Neural cell (in vitro differentiated cells): ENCODE data around the gene MED29. TPM values are rescaled to one million over a fixed set of nuclear protein-coding genes. Genes with fewer than 3 reads are reported as not detected.

Experiments used
- H2AFZ ChIP-seq: fragments of 200-600, 300-800 bp; sonication (generic), shearing (Covaris generic); 2 replicates; pipeline ENCODE4 v1.6.0; 2014; ENCODE audit warnings: low read depth, mild to moderate bottlenecking, antibody characterized with exemption, low read length, moderate library complexity
- H3F3A ChIP-seq: fragments of 200-600 bp; shearing (Covaris generic); 2 replicates; pipeline ENCODE4 v1.6.1; 2016; ENCODE audit warnings: mild to moderate bottlenecking, moderate library complexity, mixed read lengths, antibody characterized with exemption, low read length; ENCODE audit not compliant: insufficient read depth, poor library complexity, severe bottlenecking
- H3K27ac ChIP-seq: fragments of 200-600, 300-800 bp; sonication (generic), shearing (Covaris generic); 2 replicates; pipeline ENCODE4 v1.5.1; 2014; ENCODE audit warnings: mild to moderate bottlenecking, low read length, moderate library complexity
- H3K27me3 ChIP-seq: fragments of 300-800, 200-600 bp; sonication (generic), shearing (Covaris generic); 2 replicates; pipeline ENCODE4 v1.6.0; 2014; ENCODE audit warnings: mild to moderate bottlenecking, low read depth, low read length, moderate library complexity; ENCODE audit not compliant: insufficient read depth
- H3K36me3 ChIP-seq: fragments of 300-800, 200-600 bp; sonication (generic), shearing (Covaris generic); 2 replicates; pipeline ENCODE4 v1.5.1; 2014; ENCODE audit warnings: mild to moderate bottlenecking, antibody characterized with exemption, low read length, moderate library complexity; ENCODE audit not compliant: insufficient read depth
- H3K4me2 ChIP-seq: fragments of 300-800, 200-600 bp; sonication (generic), shearing (Covaris generic); 2 replicates; pipeline ENCODE4 v1.6.0; 2014; ENCODE audit warnings: mild to moderate bottlenecking, low read length
- H3K4me3 ChIP-seq: fragments of 300-800, 200-600 bp; sonication (generic), shearing (Covaris generic); 2 replicates; pipeline ENCODE4 v1.5.1; 2014; ENCODE audit warnings: mild to moderate bottlenecking, low read length, moderate library complexity
- H3K79me2 ChIP-seq: fragments of 200-600 bp; shearing (Covaris generic); replicated peaks from 2 replicates; pipeline ENCODE4 v1.6.0; 2014; ENCODE audit warnings: mild to moderate bottlenecking, low read length, moderate library complexity; ENCODE audit not compliant: insufficient read depth
- H3K9ac ChIP-seq: fragments of 300-800, 200-600 bp; sonication (generic), shearing (Covaris generic); 2 replicates; pipeline ENCODE4 v1.6.1; 2016; ENCODE audit warnings: mild to moderate bottlenecking, low read length, mixed read lengths
- H3K9me2 ChIP-seq: fragments of 200-600 bp; shearing (Covaris generic); 2 replicates; pipeline ENCODE4 v1.6.1; 2016; ENCODE audit warnings: mild to moderate bottlenecking, low read length, mixed read lengths; ENCODE audit not compliant: insufficient read depth
- H3K9me3 ChIP-seq: fragments of 200-600, 300-800 bp; sonication (generic), shearing (Covaris generic); 2 replicates; pipeline ENCODE4 v1.6.1; 2016; ENCODE audit warnings: mild to moderate bottlenecking, mixed run types, low read length, moderate library complexity, mixed read lengths
- H4K20me1 ChIP-seq: fragments of 200-600 bp; shearing (Covaris generic); 2 replicates; pipeline ENCODE4 v1.6.1; 2016; ENCODE audit warnings: mild to moderate bottlenecking, mixed run types; ENCODE audit not compliant: insufficient read depth
- CTCF ChIP-seq: fragments of 450-650 bp; IDR thresholded peaks from 2 replicates; pipeline ENCODE4 v1.5.1; 2014; ENCODE audit warnings: antibody characterized with exemption, mild to moderate bottlenecking, moderate library complexity; ENCODE audit not compliant: poor library complexity, severe bottlenecking
- EP300 ChIP-seq: fragments of 450-650 bp; conservative IDR thresholded peaks from 2 replicates; pipeline ENCODE4 v1.6.1; 2014; ENCODE audit warnings: antibody characterized with exemption, mild to moderate bottlenecking, moderate library complexity; ENCODE audit not compliant: poor library complexity, severe bottlenecking
- EZH2 ChIP-seq: fragments of 200-600, 300-800 bp; shearing (Covaris generic), sonication (generic); IDR thresholded peaks from 2 replicates; pipeline ENCODE4 v1.6.1; 2014; ENCODE audit warnings: antibody characterized with exemption, low read length, borderline replicate concordance, mild to moderate bottlenecking; ENCODE audit not compliant: insufficient read depth, poor library complexity, severe bottlenecking
- MXI1 ChIP-seq: fragments of 450-650 bp; conservative IDR thresholded peaks from 2 replicates; pipeline ENCODE4 v1.6.1; 2014; ENCODE audit warnings: antibody characterized with exemption, mild to moderate bottlenecking; ENCODE audit not compliant: poor library complexity, severe bottlenecking
- POLR2AphosphoS5 ChIP-seq: IDR thresholded peaks from 2 replicates; pipeline ENCODE4 v1.6.1; 2012
- RAD21 ChIP-seq: fragments of 450-650 bp; conservative IDR thresholded peaks from 2 replicates; pipeline ENCODE4 v1.6.1; 2014; ENCODE audit warnings: antibody characterized with exemption, mild to moderate bottlenecking, moderate library complexity
- REST ChIP-seq: IDR thresholded peaks from 2 replicates; pipeline ENCODE4 v1.6.1; 2012; ENCODE audit warnings: borderline replicate concordance
- SMC3 ChIP-seq: fragments of 450-650 bp; conservative IDR thresholded peaks from 2 replicates; pipeline ENCODE4 v1.6.1; 2014; ENCODE audit warnings: antibody characterized with exemption, mild to moderate bottlenecking, moderate library complexity; ENCODE audit not compliant: poor library complexity
- TAF1 ChIP-seq: IDR thresholded peaks from 2 replicates; pipeline ENCODE4 v1.6.1; 2012; ENCODE audit warnings: low read depth
- polyA plus RNA-seq: library from polyadenylated mRNA; depleted of rRNA; stranded (reverse); fragments of >200 nt; gene quantifications from 2 replicates; pipeline ENCODE4 v1.2.3, GENCODE V29; 2014

The MED29 gene
- polyA plus RNA-seq, 1 donor from 2014 or later, result 39.5 TPM

GRCh38 chr19:39388657-39389056 is 2.5 kb upstream of the MED29 start:
- Histone ChIP-seq H3F3A (no peaks in the 10 kb centered on the region), H3K27me3 (no peaks in the 10 kb centered on the region), H3K4me2 (no peak overlapping the region), H3K9me3 (no peaks in the 10 kb centered on the region), H3K36me3 (no peaks in the 10 kb centered on the region), H3K4me3 (no peak overlapping the region), H3K79me2 (peaks cover 23% of the 10 kb centered on the region), H4K20me1 (no peaks in the 10 kb centered on the region), H3K9me2 (no peaks in the 10 kb centered on the region), H2AFZ (no peak overlapping the region), H3K27ac (no peak overlapping the region), H3K9ac (no peak overlapping the region)
- TF ChIP-seq POLR2AphosphoS5 (no peak), TAF1 (no peak), EZH2 (no peak), REST (no peak), SMC3 (no peak), EP300 (no peak), RAD21 (no peak), MXI1 (no peak), CTCF (no peak)

DNA sequence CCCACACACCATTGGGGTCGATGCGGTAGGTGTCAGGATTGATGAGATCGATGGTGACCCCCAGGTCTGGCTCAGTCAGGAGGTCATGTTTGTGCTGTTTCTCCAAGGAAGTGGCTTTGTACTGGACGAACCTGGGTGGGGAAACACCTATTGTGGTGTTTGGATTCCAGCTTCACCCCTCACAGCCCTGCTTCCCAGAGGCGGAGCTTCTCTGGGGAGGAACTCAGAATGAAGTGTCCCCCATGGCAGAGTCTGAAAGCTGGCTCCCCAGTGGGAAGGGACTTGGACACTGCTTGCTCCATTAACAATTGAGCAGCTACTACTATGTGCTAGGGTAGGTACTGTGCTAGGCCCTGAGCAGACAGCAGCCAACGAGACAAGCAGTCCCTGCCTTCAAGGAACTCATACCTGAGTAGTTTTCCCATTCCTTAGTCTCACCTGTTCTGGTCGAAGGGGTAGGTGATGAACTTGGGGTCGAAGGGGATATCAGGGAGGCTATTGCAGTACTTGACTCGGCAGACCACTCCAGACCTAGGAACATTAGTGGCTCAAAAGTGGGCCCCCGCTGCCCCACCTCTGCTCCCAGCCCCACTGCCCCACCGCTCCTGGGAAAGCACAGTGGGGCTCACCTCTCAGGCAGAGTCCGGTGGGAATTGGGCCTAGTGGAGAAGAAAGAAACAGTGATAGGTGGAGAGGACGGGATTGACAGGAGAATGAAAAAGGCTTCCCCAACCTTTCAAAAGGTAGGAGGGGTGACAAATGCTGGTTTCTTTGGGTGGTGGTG is 1.4 kb upstream of the MED29 start:
- Histone ChIP-seq H3K27ac (peak overlapping the region; percentile 96), H3K27me3 (no peaks in the 10 kb centered on the region), H3K9me2 (no peaks in the 10 kb centered on the region), H3F3A (no peaks in the 10 kb centered on the region), H3K9ac (peak overlapping the region; percentile 90), H3K79me2 (peaks cover 23% of the 10 kb centered on the region), H3K36me3 (no peaks in the 10 kb centered on the region), H4K20me1 (no peaks in the 10 kb centered on the region), H3K4me2 (peak overlapping the region; percentile 97), H2AFZ (peak overlapping the region; percentile 41), H3K4me3 (peak overlapping the region; percentile 95), H3K9me3 (no peaks in the 10 kb centered on the region)
- TF ChIP-seq RAD21, result no peak
- no peak for TF ChIP-seq EP300
- TF ChIP-seq TAF1, result no peak
- TF ChIP-seq CTCF, result no peak
- TF ChIP-seq POLR2AphosphoS5, result no peak
- TF ChIP-seq SMC3, result no peak
- TF ChIP-seq MXI1, result no peak
- no peak for TF ChIP-seq EZH2
- no peak for TF ChIP-seq REST
